Effector memory CD4-positive, alpha-beta T cell (primary cell): Measurements from ENCODE around the gene ZNF66.
A peak's percentile ranks its signal among the peaks of the same experiment; 100 is the strongest.
"Not testable (repeated sequence)": the region's sequence is repeated elsewhere in the genome, so short reads cannot be mapped to it uniquely, and the experiment has no call there.

ENCODE experiments used
- DNase-seq, 3 donors: peaks; one replicate each; pipeline ENCODE4 v3.0.0-alpha.2; 2020
- H3K27ac ChIP-seq: 2 replicates; pipeline ENCODE4 v1.7.0; 2013; ENCODE audit warnings: mild to moderate bottlenecking, low read length, moderate library complexity; ENCODE audit not compliant: insufficient read depth, poor library complexity, severe bottlenecking
- H3K27me3 ChIP-seq: replicated peaks from 2 replicates; pipeline ENCODE4 v1.7.0; 2013; ENCODE audit warnings: mild to moderate bottlenecking, low read length; ENCODE audit not compliant: insufficient read depth, control insufficient read depth, poor library complexity, severe bottlenecking
- H3K36me3 ChIP-seq: 2 replicates; pipeline ENCODE4 v1.7.0; 2013; ENCODE audit warnings: mild to moderate bottlenecking, low read length, moderate library complexity; ENCODE audit not compliant: control insufficient read depth, insufficient read depth
- H3K4me1 ChIP-seq: 2 replicates; pipeline ENCODE4 v1.7.0; 2013; ENCODE audit warnings: low read length, mild to moderate bottlenecking; ENCODE audit not compliant: control insufficient read depth, insufficient read depth, poor library complexity, severe bottlenecking
- H3K4me3 ChIP-seq: 2 replicates; pipeline ENCODE4 v1.7.0; 2013; ENCODE audit warnings: low read length, low read depth, mild to moderate bottlenecking; ENCODE audit not compliant: insufficient read depth, poor library complexity, severe bottlenecking
- H3K9me3 ChIP-seq: 2 replicates; pipeline ENCODE4 v1.7.0; 2013; ENCODE audit warnings: mild to moderate bottlenecking, low read length, moderate library complexity; ENCODE audit not compliant: control insufficient read depth
- total RNA-seq, 3 donors: gene quantifications; one replicate each; lab custom pipeline; 2026; lab: John Stamatoyannopoulos, UW

Gene ZNF66
- total RNA-seq: 6.2 to 14.7 (median 8.4) reads per million in 3 donors

- Histone ChIP-seq H3K4me3 (peak within 1 kb of the TSS; percentile 94), H3K27me3 (no peaks in the 10 kb centered on the region), H3K36me3 (no peaks in the 10 kb centered on the region), H3K9me3 (no peaks in the 10 kb centered on the region), H3K4me1 (no peaks in the 10 kb centered on the region), H3K27ac (peak within 1 kb of the TSS; percentile 67)
- DNase-seq: peak; percentile 85 to 94 (median 92)
These were observed at the start of gene ZNF66 for GRCh38 chr19:20776083-20777076. Gene ZNF66, plus strand, starts transcription at chr19:20776304. Its CDS starts 144 bp downstream, at chr19:20776448.

GRCh38 chr19:20750169-20750568, 25.9 kb upstream of the ZNF66 start:
- H3K27me3 ChIP-seq, H3K9me3 ChIP-seq, H3K4me1 ChIP-seq, H3K27ac ChIP-seq, H3K36me3 ChIP-seq, H3K4me3 ChIP-seq, DNase-seq: not testable (repeated sequence)

- DNase-seq, H3K4me1 ChIP-seq, H3K4me3 ChIP-seq, H3K9me3 ChIP-seq, H3K27me3 ChIP-seq, H3K36me3 ChIP-seq, H3K27ac ChIP-seq: not testable (repeated sequence)
These were observed 23.8 kb upstream of the ZNF66 start for GRCh38 chr19:20752291-20752690.

GRCh38 chr19:20769225-20769736, 6.8 kb upstream of the ZNF66 start:
- not testable (repeated sequence) for H3K4me3 ChIP-seq, H3K9me3 ChIP-seq, H3K27ac ChIP-seq, DNase-seq, H3K4me1 ChIP-seq, H3K36me3 ChIP-seq, H3K27me3 ChIP-seq

- Histone ChIP-seq H3K9me3 (no peaks in the 10 kb centered on the region), H3K36me3 (peaks cover 25% of the 10 kb centered on the region), H3K4me1 (no peaks in the 10 kb centered on the region), H3K4me3 (no peak overlapping the region), H3K27ac (no peak overlapping the region), H3K27me3 (no peaks in the 10 kb centered on the region)
- DNase-seq: no peak
These were observed 11.7 kb downstream of the ZNF66 start for GRCh38 chr19:20787786-20788185.

- H3K36me3 ChIP-seq: peaks cover 22% of the 10 kb centered on the region
- DNase-seq: no peak
- H3K27me3 ChIP-seq: no peaks in the 10 kb centered on the region
- H3K4me1 ChIP-seq: no peaks in the 10 kb centered on the region
- H3K4me3 ChIP-seq: no peak overlapping the region
- no peak overlapping the region for H3K27ac ChIP-seq
- no peaks in the 10 kb centered on the region for H3K9me3 ChIP-seq
These were observed 15.7 kb downstream of the ZNF66 start for GRCh38 chr19:20791806-20792205.

- not testable (repeated sequence) for H3K4me3 ChIP-seq, H3K4me1 ChIP-seq, H3K27me3 ChIP-seq, H3K27ac ChIP-seq, DNase-seq
- Histone ChIP-seq H3K36me3 (peaks cover 12% of the 10 kb centered on the region), H3K9me3 (peaks cover 26% of the 10 kb centered on the region)
These were observed 30.5 kb downstream of the ZNF66 start for GRCh38 chr19:20806311-20807262.

- no peak overlapping the region for H3K4me3 ChIP-seq
- H3K36me3 ChIP-seq: no peaks in the 10 kb centered on the region
- H3K4me1 ChIP-seq: no peaks in the 10 kb centered on the region
- no peak overlapping the region for H3K27ac ChIP-seq
- no peak for DNase-seq
- H3K27me3 ChIP-seq: no peaks in the 10 kb centered on the region
- peaks cover 11% of the 10 kb centered on the region for H3K9me3 ChIP-seq
These were observed 64.3 kb downstream of the ZNF66 start for GRCh38 chr19:20840371-20840770.
